T-helper 9 cell (primary cell): ENCODE measurements around the gene PJA1.
A peak's percentile ranks its signal among the peaks of the same experiment; 100 is the strongest.

ENCODE experiments used
- DNase-seq: peaks from one replicate; pipeline ENCODE4 v3.0.0-alpha.2; 2020

Gene PJA1

GRCh38 chrX:69163936-69164741 is 1.1 kb downstream of the PJA1 start:
- DNase-seq: peak; percentile 29

- no peak for DNase-seq
Measured at GRCh38 chrX:69162361-69162865, 2.8 kb downstream of the PJA1 start.

- no peak for DNase-seq
Measured at GRCh38 chrX:69161786-69162349, 3.4 kb downstream of the PJA1 start.

- DNase-seq: no peak
Measured at GRCh38 chrX:69161371-69161770, 3.9 kb downstream of the PJA1 start.

- DNase-seq: no peak
Measured at GRCh38 chrX:69158166-69158980, 6.9 kb downstream of the PJA1 start.

GRCh38 chrX:69156638-69157037 is 8.6 kb downstream of the PJA1 start:
- no peak for DNase-seq

- DNase-seq: no peak
Measured at GRCh38 chrX:69155786-69156520, 9.3 kb downstream of the PJA1 start.

- DNase-seq: no peak
Measured at GRCh38 chrX:69154051-69154450, 11.2 kb downstream of the PJA1 start.

- DNase-seq: no peak
Measured at GRCh38 chrX:69153060-69153730, 12.1 kb downstream of the PJA1 start.

- no peak for DNase-seq
Measured at GRCh38 chrX:69152417-69152841, 12.8 kb downstream of the PJA1 start.

- DNase-seq: no peak
Measured at GRCh38 chrX:69151866-69152284, 13.4 kb downstream of the PJA1 start.

GRCh38 chrX:69150281-69150960 is 14.8 kb downstream of the PJA1 start:
- no peak for DNase-seq

- DNase-seq: no peak
Measured at GRCh38 chrX:69149466-69150280, 15.6 kb downstream of the PJA1 start.

- DNase-seq: no peak
Measured at GRCh38 chrX:69148946-69149345, 16.3 kb downstream of the PJA1 start.

- DNase-seq: no peak
Measured at GRCh38 chrX:69146739-69147138, 18.5 kb downstream of the PJA1 start.

GRCh38 chrX:69145714-69146113 is 19.5 kb downstream of the PJA1 start:
- DNase-seq: no peak

- no peak for DNase-seq
Measured at GRCh38 chrX:69144838-69145680, 20.2 kb downstream of the PJA1 start.

- no peak for DNase-seq
Measured at GRCh38 chrX:69143530-69143929, 21.7 kb downstream of the PJA1 start.

- no peak for DNase-seq
Measured at GRCh38 chrX:69142788-69143469, 22.3 kb downstream of the PJA1 start.
